Measurements from ENCODE around the gene MAN2A2.
A peak's percentile ranks its signal among the peaks of the same experiment; 100 is the strongest.

The MAN2A2 gene

GRCh38 chr15:90881978-90882721 is 21.0 kb upstream of the MAN2A2 start:
- Histone ChIP-seq H3K9me3 (ENCODE audit: control insufficient read depth, low read length) (no peaks in the 10 kb centered on the region), H3K4me3 (ENCODE audit: low read length) (no peak overlapping the region), H3K4me1 (ENCODE audit: control insufficient read depth, insufficient read depth, low read length) (peaks cover 34% of the 10 kb centered on the region), H3K9ac (ENCODE audit: low read length) (no peak overlapping the region), H3K36me3 (ENCODE audit: control insufficient read depth, insufficient read depth, low read length) (peaks cover 21% of the 10 kb centered on the region), H3K27me3 (ENCODE audit: control insufficient read depth, insufficient read depth, low read length) (no peaks in the 10 kb centered on the region)

GRCh38 chr15:90882781-90883525 is 20.1 kb upstream of the MAN2A2 start:
- Histone ChIP-seq H3K4me1 (ENCODE audit: control insufficient read depth, insufficient read depth, low read length) (peaks cover 34% of the 10 kb centered on the region), H3K9me3 (ENCODE audit: control insufficient read depth, low read length) (no peaks in the 10 kb centered on the region), H3K27me3 (ENCODE audit: control insufficient read depth, insufficient read depth, low read length) (no peaks in the 10 kb centered on the region), H3K4me3 (ENCODE audit: low read length) (no peak overlapping the region), H3K9ac (ENCODE audit: low read length) (peak overlapping the region; percentile 88), H3K36me3 (ENCODE audit: control insufficient read depth, insufficient read depth, low read length) (peaks cover 21% of the 10 kb centered on the region)

GRCh38 chr15:90883526-90883975 is 19.6 kb upstream of the MAN2A2 start:
- Histone ChIP-seq H3K4me1 (ENCODE audit: control insufficient read depth, insufficient read depth, low read length) (peaks cover 34% of the 10 kb centered on the region), H3K36me3 (ENCODE audit: control insufficient read depth, insufficient read depth, low read length) (peaks cover 21% of the 10 kb centered on the region), H3K9ac (ENCODE audit: low read length) (peak overlapping the region; percentile 88), H3K27me3 (ENCODE audit: control insufficient read depth, insufficient read depth, low read length) (no peaks in the 10 kb centered on the region), H3K4me3 (ENCODE audit: low read length) (no peak overlapping the region), H3K9me3 (ENCODE audit: control insufficient read depth, low read length) (no peaks in the 10 kb centered on the region)

GRCh38 chr15:90883976-90884718 is 19.0 kb upstream of the MAN2A2 start, which contains the start of gene FES:
FES (plus strand) TSS chr15:90884504; CDS start chr15:90885046, 542 bp downstream.
- peaks cover 15% of the 10 kb centered on the region for H3K36me3 ChIP-seq (ENCODE audit: control insufficient read depth, insufficient read depth, low read length)
- H3K4me3 ChIP-seq (ENCODE audit: low read length), result no peak within 1 kb of the TSS
- peaks cover 34% of the 10 kb centered on the region for H3K4me1 ChIP-seq (ENCODE audit: control insufficient read depth, insufficient read depth, low read length)
- H3K27me3 ChIP-seq (ENCODE audit: control insufficient read depth, insufficient read depth, low read length), result no peaks in the 10 kb centered on the region
- no peaks in the 10 kb centered on the region for H3K9me3 ChIP-seq (ENCODE audit: control insufficient read depth, low read length)
- peak within 1 kb of the TSS; percentile 88 for H3K9ac ChIP-seq (ENCODE audit: low read length)

GRCh38 chr15:90884719-90885431 is 18.2 kb upstream of the MAN2A2 start:
- Histone ChIP-seq H3K4me1 (ENCODE audit: control insufficient read depth, insufficient read depth, low read length) (peaks cover 34% of the 10 kb centered on the region), H3K36me3 (ENCODE audit: control insufficient read depth, insufficient read depth, low read length) (peaks cover 8% of the 10 kb centered on the region), H3K9me3 (ENCODE audit: control insufficient read depth, low read length) (no peaks in the 10 kb centered on the region), H3K4me3 (ENCODE audit: low read length) (no peak overlapping the region), H3K9ac (ENCODE audit: low read length) (peak overlapping the region; percentile 88), H3K27me3 (ENCODE audit: control insufficient read depth, insufficient read depth, low read length) (no peaks in the 10 kb centered on the region)

- peak overlapping the region; percentile 88 for H3K9ac ChIP-seq (ENCODE audit: low read length)
Observed at GRCh38 chr15:90885432-90886290, 17.4 kb upstream of the MAN2A2 start.

GRCh38 chr15:90886291-90886614 is 16.8 kb upstream of the MAN2A2 start:
- Histone ChIP-seq H3K36me3 (ENCODE audit: control insufficient read depth, insufficient read depth, low read length) (peaks cover 8% of the 10 kb centered on the region), H3K27me3 (ENCODE audit: control insufficient read depth, insufficient read depth, low read length) (no peaks in the 10 kb centered on the region), H3K4me1 (ENCODE audit: control insufficient read depth, insufficient read depth, low read length) (peaks cover 34% of the 10 kb centered on the region), H3K9me3 (ENCODE audit: control insufficient read depth, low read length) (no peaks in the 10 kb centered on the region), H3K9ac (ENCODE audit: low read length) (no peak overlapping the region), H3K4me3 (ENCODE audit: low read length) (no peak overlapping the region)

More at GRCh38 chr15:90885432-90886290, 17.4 kb upstream of the MAN2A2 start:
- Histone ChIP-seq H3K4me3 (ENCODE audit: low read length) (no peak overlapping the region), H3K9me3 (ENCODE audit: control insufficient read depth, low read length) (no peaks in the 10 kb centered on the region), H3K27me3 (ENCODE audit: control insufficient read depth, insufficient read depth, low read length) (no peaks in the 10 kb centered on the region), H3K4me1 (ENCODE audit: control insufficient read depth, insufficient read depth, low read length) (peaks cover 34% of the 10 kb centered on the region), H3K36me3 (ENCODE audit: control insufficient read depth, insufficient read depth, low read length) (peaks cover 8% of the 10 kb centered on the region)

GRCh38 chr15:90887037-90887481 is 16.0 kb upstream of the MAN2A2 start:
- Histone ChIP-seq H3K4me3 (ENCODE audit: low read length) (no peak overlapping the region), H3K9me3 (ENCODE audit: control insufficient read depth, low read length) (no peaks in the 10 kb centered on the region), H3K36me3 (ENCODE audit: control insufficient read depth, insufficient read depth, low read length) (peaks cover 4% of the 10 kb centered on the region), H3K27me3 (ENCODE audit: control insufficient read depth, insufficient read depth, low read length) (no peaks in the 10 kb centered on the region), H3K4me1 (ENCODE audit: control insufficient read depth, insufficient read depth, low read length) (peaks cover 34% of the 10 kb centered on the region), H3K9ac (ENCODE audit: low read length) (no peak overlapping the region)

- no peaks in the 10 kb centered on the region for H3K36me3 ChIP-seq (ENCODE audit: control insufficient read depth, insufficient read depth, low read length)
- no peaks in the 10 kb centered on the region for H3K27me3 ChIP-seq (ENCODE audit: control insufficient read depth, insufficient read depth, low read length)
- no peak overlapping the region for H3K9ac ChIP-seq (ENCODE audit: low read length)
- no peaks in the 10 kb centered on the region for H3K9me3 ChIP-seq (ENCODE audit: control insufficient read depth, low read length)
- no peak overlapping the region for H3K4me3 ChIP-seq (ENCODE audit: low read length)
- H3K4me1 ChIP-seq (ENCODE audit: control insufficient read depth, insufficient read depth, low read length), result peaks cover 20% of the 10 kb centered on the region
Observed at GRCh38 chr15:90889313-90889730, 13.8 kb upstream of the MAN2A2 start.

GRCh38 chr15:90889736-90890456 is 13.2 kb upstream of the MAN2A2 start:
- Histone ChIP-seq H3K9ac (ENCODE audit: low read length) (no peak overlapping the region), H3K4me3 (ENCODE audit: low read length) (no peak overlapping the region), H3K4me1 (ENCODE audit: control insufficient read depth, insufficient read depth, low read length) (peaks cover 14% of the 10 kb centered on the region), H3K36me3 (ENCODE audit: control insufficient read depth, insufficient read depth, low read length) (no peaks in the 10 kb centered on the region), H3K27me3 (ENCODE audit: control insufficient read depth, insufficient read depth, low read length) (no peaks in the 10 kb centered on the region), H3K9me3 (ENCODE audit: control insufficient read depth, low read length) (no peaks in the 10 kb centered on the region)

Data from mucosa of stomach (tissue), 1 donor.